AG04449 (cell line): ENCODE results near the gene ZNF700.
"Not testable (repeated sequence)": the region's sequence is repeated elsewhere in the genome, so short reads cannot be mapped to it uniquely, and the experiment has no call there.

Experiments used
- CTCF ChIA-PET: fragments of 350-600 bp; formaldehyde crosslinking; extraction: SDS; loops from one replicate; lab custom pipeline; 2021; ENCODE audit warnings: antibody characterized with exemption; lab: Yijun Ruan, JAX
- POLR2A ChIA-PET: fragments of 400-600, 350-600 bp; formaldehyde crosslinking; extraction: SDS; loops from one replicate; lab custom pipeline; 2020; ENCODE audit warnings: antibody characterized with exemption, inconsistent platforms; lab: Yijun Ruan, JAX
- DNase-seq: peaks from one replicate; pipeline ENCODE4 v3.0.0-alpha.2; 2010; ENCODE audit warnings: low read depth, low spot score
- H3K4me3 ChIP-seq: 2 replicates; pipeline ENCODE4 v1.5.1; 2011; ENCODE audit warnings: low read depth, mild to moderate bottlenecking, control low read depth, low read length
- CTCF ChIP-seq: IDR thresholded peaks from one replicate; pipeline ENCODE4 v1.5.1; 2011; ENCODE audit warnings: mild to moderate bottlenecking, moderate library complexity, low read length, control low read depth, inconsistent platforms; ENCODE audit not compliant: insufficient read depth; ENCODE audit errors: missing control alignments

The ZNF700 gene

DNA sequence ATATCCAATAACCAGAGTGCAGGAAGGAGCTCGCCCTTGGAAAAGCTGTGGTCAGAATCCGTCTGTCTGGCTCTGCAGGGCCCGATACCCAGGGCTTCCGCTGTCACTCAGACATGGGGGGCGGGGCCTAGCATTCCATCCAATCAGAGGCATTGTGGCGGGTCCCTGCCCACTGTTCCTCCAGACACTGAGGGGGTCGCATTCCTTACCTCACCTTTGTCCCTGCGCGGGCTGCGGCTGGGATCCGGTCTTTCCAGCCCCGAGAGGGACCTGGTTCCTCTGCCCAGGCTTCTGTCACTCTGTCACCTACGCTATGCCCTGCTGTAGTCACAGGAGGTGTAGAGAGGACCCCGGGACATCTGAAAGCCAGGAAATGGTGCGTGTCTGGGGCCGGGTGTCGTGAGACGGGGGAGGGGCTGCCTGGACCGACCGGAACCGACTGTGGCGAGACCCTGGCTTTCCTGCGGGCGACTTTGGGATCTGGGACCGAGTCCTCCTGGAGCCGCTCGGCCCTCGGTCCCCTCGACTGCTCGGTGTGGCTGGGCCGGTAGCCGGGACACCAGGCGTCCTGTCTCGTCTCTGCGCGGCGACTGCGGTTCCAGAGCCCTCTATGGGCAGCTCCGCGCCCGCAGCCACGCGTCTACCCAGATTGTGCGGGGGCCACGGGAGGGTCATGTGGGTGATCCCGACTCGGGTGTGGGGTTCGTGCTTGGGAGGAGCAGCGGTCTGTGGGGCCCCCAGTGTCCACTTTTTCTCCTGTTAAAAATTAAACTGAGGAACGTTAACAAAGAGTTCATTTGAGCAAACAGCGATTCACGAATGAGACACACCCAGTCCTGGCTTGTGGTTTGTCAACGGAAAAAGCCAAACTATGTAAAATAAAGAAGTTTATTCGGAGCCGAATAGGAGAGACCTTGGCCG lies 37.0 kb upstream of the ZNF700 start, which contains the start of gene ZNF69:
TSS of gene ZNF69 (plus strand) at position 172 of the 921 bp plus-strand sequence. CDS start at position 314, 142 bp downstream.
- H3K4me3 ChIP-seq: peak within 1 kb of the TSS; percentile 86
- no peak for DNase-seq
- POLR2A ChIA-PET: no interaction called here
- TF ChIP-seq CTCF: peak; percentile 38
- CTCF ChIA-PET: interaction anchor here (0.7 to 2.4 kb wide), 4 partner anchors 36 to 148 kb away, joined by 3 to 6 read pairs (median 4); no protein-coding TSS in a partner anchor

DNA sequence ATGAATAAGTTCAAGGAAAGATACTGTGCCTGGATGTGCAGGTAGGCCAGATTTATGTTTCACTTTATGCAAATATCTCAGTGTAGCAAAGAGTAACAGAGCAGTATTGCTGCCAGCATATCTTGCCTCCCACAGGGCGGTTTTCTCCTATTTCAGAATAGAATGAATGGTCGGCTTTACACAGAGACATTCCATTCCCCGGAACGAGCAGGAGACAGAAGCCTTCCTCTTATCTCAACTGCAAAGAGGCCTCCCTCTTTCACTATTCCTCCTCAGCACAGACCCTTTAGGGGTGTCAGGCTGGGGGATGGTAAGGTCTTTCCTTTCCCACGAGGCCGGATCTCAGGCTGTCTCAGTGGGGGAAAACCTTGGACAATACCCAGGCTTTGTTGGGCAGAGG lies 35.0 kb upstream of the ZNF700 start:
- CTCF ChIA-PET, H3K4me3 ChIP-seq, POLR2A ChIA-PET, DNase-seq: not testable (repeated sequence)

- ChIA-PET POLR2A (no interaction called here), CTCF (interaction anchor here (1.3 to 2.7 kb wide), 2 partner anchors 33 to 98 kb away, joined by 3 to 13 read pairs; no protein-coding TSS in a partner anchor)
- DNase-seq: no peak
- TF ChIP-seq CTCF: no peak
- no peak overlapping the region for H3K4me3 ChIP-seq
Observed at GRCh38 chr19:11890634-11891033, 34.3 kb upstream of the ZNF700 start.

DNA sequence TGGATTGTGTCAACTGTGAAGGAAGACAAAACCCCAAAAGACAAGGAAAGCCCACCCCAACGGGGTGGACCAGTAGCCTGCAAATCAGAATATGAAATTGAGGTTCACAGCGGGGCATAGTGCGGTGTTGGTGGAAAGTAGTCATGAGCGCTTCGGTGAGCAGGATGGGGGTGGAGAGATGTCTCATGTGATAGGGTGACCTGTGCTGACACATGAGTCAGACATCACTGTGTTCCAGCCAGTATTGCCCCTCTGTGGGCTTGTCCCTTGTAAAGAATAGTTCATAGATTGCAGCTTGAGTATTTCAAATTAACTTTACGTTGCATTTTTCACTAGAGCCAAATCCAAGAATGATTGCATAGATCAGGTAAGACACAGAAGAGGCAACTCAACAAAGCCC lies 30.1 kb upstream of the ZNF700 start:
- no peak for DNase-seq
- TF ChIP-seq CTCF: no peak
- POLR2A ChIA-PET: no interaction called here
- CTCF ChIA-PET: no interaction called here
- no peak overlapping the region for H3K4me3 ChIP-seq

DNA sequence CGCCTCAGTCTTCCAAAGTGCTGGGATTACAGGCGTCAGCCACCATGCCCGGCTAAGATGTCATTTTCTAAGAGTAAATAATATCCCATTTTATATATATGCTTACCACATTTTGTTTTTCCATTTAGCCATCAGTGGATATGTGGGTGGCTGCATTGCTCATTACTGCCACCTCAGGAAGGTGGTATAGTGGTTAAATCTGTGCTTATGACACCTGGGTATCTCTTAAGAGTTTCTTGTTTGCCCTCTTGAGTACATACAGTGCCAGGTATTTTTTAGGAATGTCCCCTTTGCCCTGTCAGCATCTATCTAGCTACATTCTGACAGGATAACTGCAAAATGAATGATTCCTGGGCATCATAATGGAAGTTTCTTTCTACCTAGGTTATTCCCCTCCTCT lies 22.7 kb upstream of the ZNF700 start:
- ChIA-PET POLR2A (no interaction called here), CTCF (interaction anchor here (0.6 kb wide), 1 partner anchor 22 kb away, joined by 4 read pairs; no protein-coding TSS in a partner anchor)
- DNase-seq: no peak
- no peak overlapping the region for H3K4me3 ChIP-seq
- TF ChIP-seq CTCF: no peak

DNA sequence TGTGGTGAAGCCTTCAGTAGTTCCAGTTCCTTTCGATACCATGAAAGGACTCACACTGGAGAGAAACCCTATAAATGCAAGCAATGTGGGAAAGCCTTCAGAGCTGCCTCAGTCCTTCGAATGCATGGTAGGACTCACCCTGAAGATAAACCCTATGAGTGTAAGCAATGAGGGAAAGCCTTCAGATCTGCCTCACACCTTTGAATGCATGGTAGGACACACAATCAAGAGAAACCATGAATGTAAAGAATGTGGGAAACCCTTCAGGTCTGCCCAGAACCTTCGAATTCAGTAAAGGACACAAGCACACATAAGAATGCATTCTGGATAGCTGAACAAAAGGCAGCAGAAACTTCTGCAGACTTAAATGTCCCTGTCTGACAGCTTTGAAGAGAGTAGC lies 19.0 kb upstream of the ZNF700 start:
- ChIA-PET POLR2A (no interaction called here), CTCF (no interaction called here)

GRCh38 chr19:11911937-11912336 lies 13.0 kb upstream of the ZNF700 start:
- CTCF ChIA-PET: interaction anchor here (1.4 kb wide), 1 partner anchor 12 kb away, joined by 7 read pairs; no protein-coding TSS in a partner anchor
- POLR2A ChIA-PET, H3K4me3 ChIP-seq, DNase-seq: not testable (repeated sequence)

More for the DNA sequence above, 19.0 kb upstream of the ZNF700 start:
- DNase-seq: no peak
- no peak overlapping the region for H3K4me3 ChIP-seq
- no peak for TF ChIP-seq CTCF

GRCh38 chr19:11914417-11915051 lies 10.4 kb upstream of the ZNF700 start:
- DNase-seq, H3K4me3 ChIP-seq, POLR2A ChIA-PET: not testable (repeated sequence)
- CTCF ChIA-PET: interaction anchor here (2.7 kb wide), 1 partner anchor 9 kb away, joined by 15 read pairs; the partner anchor contains the start of gene ZNF700
